Iris pigment epithelial cell (primary cell): ENCODE data around the gene PBOV1.
"Not testable (repeated sequence)": the region's sequence is repeated elsewhere in the genome, so short reads cannot be mapped to it uniquely, and the experiment has no call there.

Experiments
- DNase-seq: peaks from one replicate; pipeline ENCODE4 v3.0.0-alpha.2; 2011; ENCODE audit warnings: low read depth

Gene PBOV1

GRCh38 chr6:138238368-138238767, 20.1 kb upstream of the PBOV1 start:
- no peak for DNase-seq

DNA sequence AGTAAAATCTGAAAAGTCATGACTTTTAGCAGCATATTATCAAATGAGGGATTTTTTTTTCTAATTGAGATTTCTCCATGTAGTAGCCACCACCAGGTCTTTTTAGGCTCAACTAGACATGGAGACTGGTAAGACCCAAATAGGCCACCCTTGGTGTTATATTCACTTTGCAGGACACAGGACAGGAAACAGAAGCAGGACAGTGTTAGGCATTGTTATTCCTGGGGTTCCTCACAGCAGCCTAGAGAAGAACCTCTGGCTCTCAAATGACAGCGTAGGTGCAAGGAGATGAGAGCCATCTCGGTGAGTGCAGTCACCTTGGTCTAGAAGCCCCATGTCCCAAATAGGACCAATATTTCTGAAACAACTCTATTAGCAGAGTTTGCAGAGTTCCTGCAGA, 19.2 kb upstream of the PBOV1 start:
- DNase-seq: no peak

DNA sequence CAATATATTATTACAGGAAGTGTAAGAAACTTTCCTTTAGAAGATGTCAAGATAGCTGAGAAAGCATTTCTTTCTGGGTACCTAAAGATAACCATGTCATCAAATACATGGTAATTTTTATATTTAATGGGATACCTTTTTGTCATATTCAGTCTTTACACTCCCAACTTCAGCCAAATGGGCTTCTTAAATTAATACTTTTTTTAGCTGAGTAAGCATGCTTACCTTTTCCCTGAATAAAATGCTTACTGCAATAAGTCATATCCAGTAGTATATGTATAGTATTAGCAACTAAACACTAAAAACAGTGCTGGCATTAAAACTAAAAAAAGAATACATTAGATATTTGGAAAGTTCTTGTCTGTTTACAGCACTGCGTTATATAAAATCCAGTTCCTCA, 17.4 kb upstream of the PBOV1 start:
- DNase-seq: no peak

DNA sequence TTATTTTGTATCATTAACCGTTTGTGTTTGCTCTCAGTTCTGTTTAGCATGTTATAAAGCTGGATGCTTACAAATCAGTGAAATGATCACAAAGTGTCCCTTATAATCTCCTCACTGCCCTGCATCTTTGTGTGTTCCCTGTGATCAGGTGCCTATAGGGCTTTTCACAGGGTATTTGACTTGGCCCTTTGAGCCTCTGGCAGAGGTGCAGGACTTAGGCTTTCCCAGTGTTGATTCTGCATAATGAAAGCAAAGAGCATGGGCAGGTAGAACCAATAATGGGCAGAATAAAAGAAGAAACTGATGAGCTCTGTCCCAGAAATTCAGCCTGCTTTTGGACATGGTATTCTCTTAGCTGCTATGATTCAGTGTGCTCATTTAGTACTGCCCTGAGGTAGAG, 16.9 kb upstream of the PBOV1 start:
- no peak for DNase-seq

DNA sequence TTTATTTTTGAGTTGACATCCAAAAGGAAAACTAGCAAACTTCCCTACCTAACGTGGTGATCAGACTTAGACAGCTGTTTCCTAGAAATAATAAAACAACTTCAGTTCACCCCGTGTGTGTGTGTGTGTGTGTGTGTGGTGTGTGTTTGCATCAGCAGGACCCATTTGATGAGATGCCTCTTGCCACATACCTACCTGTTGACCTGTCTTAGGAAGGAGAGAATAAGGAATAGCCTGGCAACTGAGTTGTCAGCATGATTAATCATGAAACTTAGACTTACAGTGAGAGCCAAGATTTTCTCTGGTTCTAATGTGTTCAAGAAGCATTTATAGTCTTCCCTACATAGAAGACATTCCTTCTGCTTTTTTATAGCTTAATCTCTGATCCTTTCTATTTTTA, 16.1 kb upstream of the PBOV1 start:
- no peak for DNase-seq

DNA sequence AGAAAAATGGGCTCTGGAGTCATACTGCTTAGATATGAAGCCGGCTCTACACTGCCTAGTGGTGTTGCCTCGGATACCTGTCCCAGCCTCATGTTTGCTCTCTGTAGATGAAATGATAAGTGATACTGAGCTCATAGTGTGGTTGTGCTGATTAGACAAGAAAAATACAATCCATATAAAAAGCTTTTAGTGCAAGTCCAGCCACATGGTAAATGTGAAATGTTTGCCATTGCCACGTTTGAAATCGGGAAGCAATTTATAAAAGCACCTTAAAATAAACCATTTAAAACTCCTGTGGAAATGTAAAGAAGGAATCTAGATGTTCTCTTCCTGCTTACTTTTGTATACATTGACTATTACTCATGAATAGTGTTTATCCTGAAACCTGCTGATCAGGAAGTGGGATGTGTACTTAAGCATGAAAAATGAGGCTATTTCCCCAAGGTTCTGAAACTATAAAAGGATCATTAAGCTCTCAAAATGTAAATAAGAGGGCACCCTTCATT, 13.1 kb upstream of the PBOV1 start:
- DNase-seq: peak; percentile 7

GRCh38 chr6:138230759-138231380, 12.6 kb upstream of the PBOV1 start:
- no peak for DNase-seq

- DNase-seq: no peak
Measured at GRCh38 chr6:138230221-138230620, 11.9 kb upstream of the PBOV1 start.

GRCh38 chr6:138229663-138230179, 11.4 kb upstream of the PBOV1 start:
- no peak for DNase-seq

DNA sequence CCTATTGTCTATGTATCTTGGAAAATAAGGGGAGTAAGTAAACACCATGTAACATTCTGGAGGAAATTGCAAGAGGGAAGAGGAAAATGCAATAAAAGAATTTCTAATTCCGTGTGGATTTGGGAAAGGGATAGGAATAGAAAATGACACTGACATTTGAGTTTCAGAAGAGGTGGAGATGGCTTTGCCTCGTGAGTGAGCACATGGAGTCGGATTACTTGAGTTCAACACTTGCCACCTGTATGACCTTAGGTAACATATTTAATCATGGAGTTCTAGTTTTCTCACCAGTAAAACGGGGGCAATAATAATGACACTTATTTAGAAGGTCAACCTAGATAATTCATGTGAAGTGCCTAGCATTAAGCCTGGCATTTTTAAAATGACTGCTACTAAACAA, 10.8 kb upstream of the PBOV1 start:
- no peak for DNase-seq

- DNase-seq: no peak
Measured at GRCh38 chr6:138227316-138227781, 9.1 kb upstream of the PBOV1 start.

GRCh38 chr6:138226700-138227315, 8.5 kb upstream of the PBOV1 start:
- no peak for DNase-seq

- DNase-seq: no peak
Measured at GRCh38 chr6:138225953-138226352, 7.7 kb upstream of the PBOV1 start.

DNA sequence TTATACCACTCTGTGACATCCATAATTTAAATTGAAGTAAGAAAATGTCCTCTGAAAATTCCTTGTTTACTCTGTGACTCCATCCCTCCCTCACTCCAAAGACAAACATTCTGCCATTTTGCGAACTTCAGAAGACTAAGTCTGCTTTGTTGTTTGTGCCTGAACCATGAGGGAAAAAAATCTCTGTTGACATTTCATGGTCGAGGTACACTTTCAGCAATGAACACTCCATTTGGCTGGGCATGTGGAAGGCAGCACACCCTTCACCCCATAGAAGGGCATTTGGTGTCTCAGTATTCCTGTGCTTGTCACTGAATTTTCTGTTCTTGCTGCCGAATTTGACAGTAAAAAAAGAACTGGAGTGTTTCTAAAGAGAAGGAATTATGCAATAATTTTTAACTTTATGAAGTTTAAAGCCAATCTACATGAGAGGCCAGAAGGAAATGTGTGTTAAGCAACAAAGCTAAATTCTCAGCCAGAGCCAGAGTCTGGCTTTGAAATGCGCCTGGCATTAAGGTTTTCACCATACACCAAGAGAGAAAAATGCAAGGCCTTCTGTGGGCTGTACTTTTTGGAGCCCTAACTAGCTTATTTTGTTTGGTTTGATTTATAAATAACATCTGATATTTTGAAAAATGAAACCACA, 4.7 kb upstream of the PBOV1 start:
- no peak for DNase-seq

GRCh38 chr6:138219901-138220300, 1.6 kb upstream of the PBOV1 start:
- DNase-seq: no peak

DNA sequence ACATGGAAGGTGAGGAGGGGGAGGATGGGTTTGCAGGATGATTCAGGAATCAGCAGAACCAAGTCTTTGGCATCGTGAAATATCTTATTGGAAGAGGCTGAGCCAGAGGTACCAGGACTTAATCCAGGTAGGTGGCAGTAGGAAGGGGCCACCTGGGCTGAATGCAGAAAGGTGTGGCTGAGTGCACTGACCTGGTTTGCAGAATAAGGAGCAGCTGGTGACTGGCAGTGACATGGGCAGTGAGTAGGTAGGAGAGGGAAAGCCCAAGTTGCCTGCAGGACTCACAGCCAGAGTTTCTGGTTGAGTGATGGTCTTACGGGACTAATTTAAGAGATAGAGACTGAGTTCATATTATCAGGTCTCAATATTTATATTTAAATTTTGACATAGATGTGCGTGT, 1.1 kb upstream of the PBOV1 start:
- no peak for DNase-seq

DNA sequence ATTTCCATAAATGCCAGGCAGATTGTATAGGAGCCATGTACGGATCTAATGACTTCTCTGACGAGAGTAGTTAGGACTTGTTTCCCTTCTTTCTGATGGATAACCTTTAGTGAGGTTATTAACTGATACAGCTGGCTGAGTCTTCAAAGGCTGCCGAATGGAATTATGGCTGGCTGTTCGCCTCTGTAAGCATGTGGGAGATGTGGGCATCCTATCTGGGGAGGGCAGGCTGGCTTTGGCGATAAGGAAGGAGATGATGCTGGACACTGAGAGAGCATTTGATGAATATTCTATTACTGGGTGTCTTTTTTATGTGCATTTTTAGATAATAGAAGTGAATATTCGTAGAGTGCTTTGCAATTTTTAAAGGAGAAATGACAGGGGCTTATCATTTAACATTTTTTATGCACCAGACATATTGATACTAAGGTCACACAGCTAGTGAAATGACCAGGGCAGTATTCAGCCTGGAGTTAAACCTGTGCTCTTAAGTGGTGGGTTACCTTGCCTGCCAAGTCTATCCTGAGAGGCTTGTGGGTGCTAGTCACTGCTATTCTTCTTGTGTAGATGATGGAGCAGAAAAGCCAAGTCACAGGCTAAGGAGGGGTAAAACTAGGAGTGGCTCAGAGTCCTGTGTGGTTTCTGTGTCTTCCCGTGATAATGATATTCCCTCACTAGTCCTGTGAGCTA, 3.1 kb downstream of the PBOV1 start:
- DNase-seq: no peak

GRCh38 chr6:138212530-138212929, 5.8 kb downstream of the PBOV1 start:
- DNase-seq: not testable (repeated sequence)

DNA sequence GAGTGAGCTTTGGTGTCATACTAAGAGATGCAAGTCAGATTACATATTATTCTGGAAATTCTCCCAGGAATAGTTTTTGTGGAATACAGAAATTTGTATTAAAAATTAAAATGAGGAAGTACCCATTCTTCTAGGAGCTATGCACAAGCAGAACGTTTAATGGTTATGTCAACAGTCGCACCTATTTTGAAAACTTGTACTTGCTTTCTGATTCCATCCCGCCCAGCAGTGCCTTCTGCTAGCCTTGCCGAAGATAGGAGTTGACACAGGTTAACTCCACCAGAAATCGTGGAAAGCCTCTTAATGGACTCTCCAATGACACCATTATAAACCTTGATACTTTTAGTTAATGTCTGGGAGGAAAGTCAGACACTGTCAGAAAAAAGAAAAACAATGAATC, 6.7 kb downstream of the PBOV1 start:
- no peak for DNase-seq

DNA sequence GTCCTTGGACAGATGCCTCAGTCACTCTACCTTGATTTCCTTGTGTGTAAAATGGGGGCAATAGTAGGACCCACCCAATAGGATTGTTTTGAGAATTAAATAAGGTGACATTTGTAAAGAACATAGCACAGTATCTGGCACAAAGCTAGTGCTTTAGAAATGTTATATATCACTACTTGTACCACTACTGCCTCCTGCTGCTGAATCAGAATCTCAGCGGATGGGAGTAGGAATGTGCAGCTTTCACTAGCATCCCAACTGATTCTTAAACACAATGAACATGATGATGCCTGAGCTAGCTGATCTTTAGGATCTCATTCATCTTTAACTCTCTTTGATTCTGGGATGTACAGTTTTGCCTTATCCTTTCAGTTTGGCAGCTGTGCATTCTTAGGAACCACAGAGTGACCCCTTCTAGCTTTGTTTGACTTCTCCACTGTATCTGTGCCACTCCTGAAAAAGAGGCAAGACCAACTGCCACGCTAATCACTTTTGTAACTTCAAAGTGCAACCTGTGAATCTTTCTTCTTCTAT, 7.2 kb downstream of the PBOV1 start:
- no peak for DNase-seq

DNA sequence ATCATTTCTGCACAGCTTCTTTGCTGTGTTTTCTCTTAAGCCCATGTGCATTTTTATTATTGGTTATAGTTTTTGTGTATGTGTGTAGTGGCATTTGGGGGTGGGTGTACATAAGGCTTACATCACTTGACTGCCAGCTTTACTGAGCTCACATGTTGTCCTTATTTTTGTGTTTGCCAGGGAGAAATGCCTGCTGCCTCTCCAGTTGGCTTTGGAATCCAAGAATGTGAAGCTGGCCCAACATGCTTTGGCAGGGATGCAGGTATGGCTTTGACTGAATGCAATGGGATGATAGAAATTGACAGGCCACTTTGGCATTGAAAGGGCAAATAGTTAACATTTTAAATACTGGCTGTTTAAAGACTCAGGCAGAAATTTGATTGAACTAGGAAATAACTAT, 11.4 kb downstream of the PBOV1 start:
- no peak for DNase-seq

DNA sequence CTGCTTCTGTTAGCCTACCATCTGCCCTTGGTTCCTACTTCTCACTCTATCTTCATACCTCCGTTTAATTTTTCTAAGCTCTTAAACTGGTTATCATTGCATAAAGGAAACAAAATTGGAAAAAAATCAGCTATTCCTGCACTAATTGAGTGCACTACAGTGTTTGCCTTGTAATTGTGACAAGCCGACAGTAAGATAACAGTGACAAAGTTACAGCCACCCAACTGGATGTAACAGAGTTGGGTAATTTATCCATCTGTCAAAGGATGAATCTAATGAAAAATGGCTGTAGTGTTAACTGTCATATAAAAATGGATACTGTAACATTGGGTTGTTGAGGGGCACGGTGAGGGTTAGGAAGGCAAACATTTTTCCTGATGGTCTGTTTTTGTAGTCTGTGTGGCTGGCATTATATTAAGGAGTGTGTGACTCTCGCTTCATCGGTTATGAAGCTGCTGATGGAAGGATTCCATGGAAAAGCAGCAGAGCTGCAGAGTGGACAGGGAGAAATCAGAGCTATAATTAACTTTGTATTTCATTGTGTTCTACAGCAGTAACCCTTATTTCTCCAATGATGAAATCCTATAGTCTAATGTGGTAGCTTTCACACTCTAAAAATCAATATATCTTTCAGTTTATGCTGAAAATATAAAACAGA, 12.7 kb downstream of the PBOV1 start:
- DNase-seq: no peak
